ENCODE results near the gene ZFHX3. TPM values are rescaled to one million over a fixed set of nuclear protein-coding genes. Genes with fewer than 3 reads are reported as not detected.

The ZFHX3 gene
- total and polyA plus RNA-seq, 2 donors (not counting 1 experiment from before 2014, with no cell fraction given) = 4.7 to 7.3 TPM

DNA sequence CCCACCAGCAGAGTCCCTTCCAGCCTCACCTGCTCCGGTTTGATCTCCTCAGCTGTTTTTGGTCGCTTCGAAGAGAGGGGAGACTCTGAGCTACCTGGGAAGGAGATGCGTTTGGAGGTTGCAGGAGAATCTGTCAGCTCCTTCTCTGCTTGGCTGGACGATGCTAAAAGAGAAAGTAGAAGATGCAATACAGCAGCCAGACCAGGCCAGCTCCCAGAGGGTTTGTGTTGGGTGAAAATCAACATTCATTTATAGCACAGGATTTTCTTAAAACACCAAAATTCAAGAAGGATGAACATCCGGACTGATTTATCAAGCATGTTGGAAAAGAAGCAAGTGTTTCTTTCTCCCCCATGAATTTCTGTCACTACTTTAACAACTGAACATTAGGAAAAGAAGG, 236.1 kb downstream of the ZFHX3 start:
- TF ChIP-seq EZH2 (IDR thresholded peaks at IDR 0.05; ENCODE audit: low read length, missing control alignments) = no peak
- TF ChIP-seq, protein P1, sequence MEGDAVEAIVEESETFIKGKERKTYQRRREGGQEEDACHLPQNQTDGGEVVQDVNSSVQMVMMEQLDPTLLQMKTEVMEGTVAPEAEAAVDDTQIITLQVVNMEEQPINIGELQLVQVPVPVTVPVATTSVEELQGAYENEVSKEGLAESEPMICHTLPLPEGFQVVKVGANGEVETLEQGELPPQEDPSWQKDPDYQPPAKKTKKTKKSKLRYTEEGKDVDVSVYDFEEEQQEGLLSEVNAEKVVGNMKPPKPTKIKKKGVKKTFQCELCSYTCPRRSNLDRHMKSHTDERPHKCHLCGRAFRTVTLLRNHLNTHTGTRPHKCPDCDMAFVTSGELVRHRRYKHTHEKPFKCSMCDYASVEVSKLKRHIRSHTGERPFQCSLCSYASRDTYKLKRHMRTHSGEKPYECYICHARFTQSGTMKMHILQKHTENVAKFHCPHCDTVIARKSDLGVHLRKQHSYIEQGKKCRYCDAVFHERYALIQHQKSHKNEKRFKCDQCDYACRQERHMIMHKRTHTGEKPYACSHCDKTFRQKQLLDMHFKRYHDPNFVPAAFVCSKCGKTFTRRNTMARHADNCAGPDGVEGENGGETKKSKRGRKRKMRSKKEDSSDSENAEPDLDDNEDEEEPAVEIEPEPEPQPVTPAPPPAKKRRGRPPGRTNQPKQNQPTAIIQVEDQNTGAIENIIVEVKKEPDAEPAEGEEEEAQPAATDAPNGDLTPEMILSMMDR (conservative IDR thresholded peaks at IDR 0.05 in 1 of 2, IDR thresholded peaks at IDR 0.05 in 1 of 2; ENCODE audit: low read depth in 1 of 2, low read length in 2 of 2) = no peak
- no peak overlapping the region for H2AFZ ChIP-seq (ENCODE audit: low read length)
- H3K79me2 ChIP-seq (ENCODE audit: control insufficient read depth, insufficient read depth, low read length) = no peaks in the 10 kb centered on the region
- H3K4me3 ChIP-seq (replicated peaks in 1 of 4; ENCODE audit: control extremely low read depth in 1 of 4, insufficient read depth in 1 of 4, low read depth in 3 of 4, low read length in 4 of 4) = no peak overlapping the region
- DNase-seq (ENCODE audit: low read depth in 2 of 2) = no peak
- no peaks in the 10 kb centered on the region for H3K9me3 ChIP-seq (ENCODE audit: control insufficient read depth, insufficient read depth, low read depth, low read length)
- H4K20me1 ChIP-seq (ENCODE audit: control insufficient read depth, extremely low read depth, insufficient read depth, low read length) = no peaks in the 10 kb centered on the region
- H3K9ac ChIP-seq (ENCODE audit: insufficient read depth, low read length) = no peak overlapping the region
- peaks cover 5% of the 10 kb centered on the region for H3K36me3 ChIP-seq (ENCODE audit: control insufficient read depth, insufficient read depth, low read length)
- no peak overlapping the region for H3K27ac ChIP-seq (ENCODE audit: insufficient read depth, low read length)
- H3K4me2 ChIP-seq (ENCODE audit: extremely low read depth, insufficient read depth, low read length) = no peak overlapping the region
- H3K4me1 ChIP-seq (ENCODE audit: control insufficient read depth, extremely low read depth, insufficient read depth, low read length) = no peaks in the 10 kb centered on the region
- H3K27me3 ChIP-seq (ENCODE audit: control insufficient read depth, insufficient read depth, low read length) = no peaks in the 10 kb centered on the region

DNA sequence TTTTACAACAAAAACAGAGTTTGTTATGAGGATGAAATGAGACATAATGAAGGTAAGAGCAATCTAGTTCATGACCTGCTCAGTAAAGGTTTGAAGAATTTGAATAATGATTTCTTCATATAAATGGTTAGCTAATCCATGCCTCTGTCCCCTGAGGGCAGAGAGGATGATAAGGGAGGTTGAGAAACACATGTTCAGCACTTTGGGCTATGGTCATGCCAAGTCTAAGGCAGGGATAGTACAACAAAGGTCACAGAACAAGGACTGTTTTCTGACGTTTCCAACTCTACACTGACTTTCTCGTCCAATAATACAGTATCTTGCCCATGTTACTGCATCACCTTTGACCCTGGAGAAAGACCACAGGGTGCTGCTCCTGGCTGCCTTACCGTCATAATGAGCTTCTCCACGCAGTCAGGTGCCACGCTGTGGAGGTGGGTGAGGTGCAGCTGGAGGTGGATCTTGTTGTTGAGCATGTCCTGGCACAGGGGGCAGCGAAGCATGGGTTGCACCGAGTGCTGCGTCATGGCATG, 236.7 kb downstream of the ZFHX3 start:
- TF ChIP-seq EZH2 (IDR thresholded peaks at IDR 0.05; ENCODE audit: low read length, missing control alignments) = no peak
- TF ChIP-seq, protein P1 (conservative IDR thresholded peaks at IDR 0.05 in 1 of 2, IDR thresholded peaks at IDR 0.05 in 1 of 2; ENCODE audit: low read depth in 1 of 2, low read length in 2 of 2) = no peak
- no peak for DNase-seq (ENCODE audit: low read depth in 2 of 2)
- Histone ChIP-seq H3K9me3 (ENCODE audit: control insufficient read depth, insufficient read depth, low read depth, low read length) (no peaks in the 10 kb centered on the region), H3K27ac (ENCODE audit: insufficient read depth, low read length) (no peak overlapping the region), H4K20me1 (ENCODE audit: control insufficient read depth, extremely low read depth, insufficient read depth, low read length) (no peaks in the 10 kb centered on the region), H3K27me3 (ENCODE audit: control insufficient read depth, insufficient read depth, low read length) (no peaks in the 10 kb centered on the region), H3K4me1 (ENCODE audit: control insufficient read depth, extremely low read depth, insufficient read depth, low read length) (no peaks in the 10 kb centered on the region), H3K4me3 (replicated peaks in 1 of 4; ENCODE audit: control extremely low read depth in 1 of 4, insufficient read depth in 1 of 4, low read depth in 3 of 4, low read length in 4 of 4) (no peak overlapping the region), H3K9ac (ENCODE audit: insufficient read depth, low read length) (no peak overlapping the region), H3K79me2 (ENCODE audit: control insufficient read depth, insufficient read depth, low read length) (no peaks in the 10 kb centered on the region), H3K36me3 (ENCODE audit: control insufficient read depth, insufficient read depth, low read length) (peaks cover 5% of the 10 kb centered on the region), H2AFZ (ENCODE audit: low read length) (no peak overlapping the region), H3K4me2 (ENCODE audit: extremely low read depth, insufficient read depth, low read length) (no peak overlapping the region)

DNA sequence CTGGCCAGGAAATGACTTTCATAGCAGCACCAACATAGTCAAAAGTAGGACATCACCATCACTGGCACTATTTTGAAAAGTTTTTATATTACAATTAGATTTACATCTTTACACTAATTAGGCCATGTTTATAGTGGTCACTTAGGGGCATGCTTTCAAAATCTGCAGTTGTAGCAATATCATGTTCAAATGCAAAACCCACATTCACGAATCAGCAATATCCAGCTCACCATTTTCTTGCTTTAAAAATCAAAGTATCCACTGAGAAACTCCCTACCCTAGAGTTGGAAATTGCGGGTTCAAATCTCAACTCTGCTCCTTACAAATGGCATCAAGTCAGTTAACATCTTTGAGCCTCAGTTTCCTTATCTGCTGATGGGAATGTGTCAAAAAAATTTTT, 237.4 kb downstream of the ZFHX3 start:
- H3K9ac ChIP-seq (ENCODE audit: insufficient read depth, low read length) = no peak overlapping the region
- H2AFZ ChIP-seq (ENCODE audit: low read length) = no peak overlapping the region
- TF ChIP-seq, protein P1 (conservative IDR thresholded peaks at IDR 0.05 in 1 of 2, IDR thresholded peaks at IDR 0.05 in 1 of 2; ENCODE audit: low read depth in 1 of 2, low read length in 2 of 2) = no peak
- TF ChIP-seq EZH2 (IDR thresholded peaks at IDR 0.05; ENCODE audit: low read length, missing control alignments) = no peak
- no peaks in the 10 kb centered on the region for H3K9me3 ChIP-seq (ENCODE audit: control insufficient read depth, insufficient read depth, low read depth, low read length)
- H3K27me3 ChIP-seq (ENCODE audit: control insufficient read depth, insufficient read depth, low read length) = no peaks in the 10 kb centered on the region
- no peaks in the 10 kb centered on the region for H4K20me1 ChIP-seq (ENCODE audit: control insufficient read depth, extremely low read depth, insufficient read depth, low read length)
- H3K4me1 ChIP-seq (ENCODE audit: control insufficient read depth, extremely low read depth, insufficient read depth, low read length) = no peaks in the 10 kb centered on the region
- H3K36me3 ChIP-seq (ENCODE audit: control insufficient read depth, insufficient read depth, low read length) = peaks cover 5% of the 10 kb centered on the region
- no peak overlapping the region for H3K4me2 ChIP-seq (ENCODE audit: extremely low read depth, insufficient read depth, low read length)
- no peaks in the 10 kb centered on the region for H3K79me2 ChIP-seq (ENCODE audit: control insufficient read depth, insufficient read depth, low read length)
- no peak overlapping the region for H3K27ac ChIP-seq (ENCODE audit: insufficient read depth, low read length)
- H3K4me3 ChIP-seq (replicated peaks in 1 of 4; ENCODE audit: control extremely low read depth in 1 of 4, insufficient read depth in 1 of 4, low read depth in 3 of 4, low read length in 4 of 4) = no peak overlapping the region
- DNase-seq (ENCODE audit: low read depth in 2 of 2) = no peak

All from fibroblast of lung (primary cell).